GM19193 (cell line): ENCODE measurements around the gene SPNS2.

ENCODE experiments used
- POLR2A ChIP-seq: IDR thresholded peaks from 4 replicates; pipeline ENCODE4 v1.6.1; 2011; ENCODE audit not compliant: insufficient read depth, insufficient read length; ENCODE audit errors: extremely low read depth

The SPNS2 gene

GRCh38 chr17:4476511-4477070, 22.1 kb upstream of the SPNS2 start:
- no peak for TF ChIP-seq POLR2A

- no peak for TF ChIP-seq POLR2A
These were observed 21.4 kb upstream of the SPNS2 start for GRCh38 chr17:4477255-4477791.

GRCh38 chr17:4478318-4478830, 20.3 kb upstream of the SPNS2 start:
- TF ChIP-seq POLR2A: no peak

- no peak for TF ChIP-seq POLR2A
These were observed 19.2 kb upstream of the SPNS2 start for GRCh38 chr17:4479340-4479981.

- no peak for TF ChIP-seq POLR2A
These were observed 18.5 kb upstream of the SPNS2 start for GRCh38 chr17:4479982-4480751.

- no peak for TF ChIP-seq POLR2A
These were observed 17.5 kb upstream of the SPNS2 start for GRCh38 chr17:4480929-4481898.

GRCh38 chr17:4482338-4483011, 16.2 kb upstream of the SPNS2 start:
- TF ChIP-seq POLR2A: no peak

- TF ChIP-seq POLR2A: no peak
These were observed 15.5 kb upstream of the SPNS2 start for GRCh38 chr17:4483012-4483840.

- TF ChIP-seq POLR2A: no peak
These were observed 12.7 kb upstream of the SPNS2 start for GRCh38 chr17:4485676-4486646.

GRCh38 chr17:4487296-4487695, 11.4 kb upstream of the SPNS2 start:
- no peak for TF ChIP-seq POLR2A

GRCh38 chr17:4487820-4488716, 10.6 kb upstream of the SPNS2 start:
- no peak for TF ChIP-seq POLR2A

- TF ChIP-seq POLR2A: no peak
These were observed 9.6 kb upstream of the SPNS2 start for GRCh38 chr17:4488989-4489595.
